GM12874 (cell line): ENCODE data around the gene EXT2.

Source experiments
- TF ChIP-seq, protein P1 (sequence below): IDR thresholded peaks from 2 replicates; pipeline ENCODE4 v1.5.1; 2011; ENCODE audit warnings: low read depth, mild to moderate bottlenecking, control low read depth, low read length, moderate library complexity; ENCODE audit not compliant: insufficient read depth

EXT2 gene

DNA sequence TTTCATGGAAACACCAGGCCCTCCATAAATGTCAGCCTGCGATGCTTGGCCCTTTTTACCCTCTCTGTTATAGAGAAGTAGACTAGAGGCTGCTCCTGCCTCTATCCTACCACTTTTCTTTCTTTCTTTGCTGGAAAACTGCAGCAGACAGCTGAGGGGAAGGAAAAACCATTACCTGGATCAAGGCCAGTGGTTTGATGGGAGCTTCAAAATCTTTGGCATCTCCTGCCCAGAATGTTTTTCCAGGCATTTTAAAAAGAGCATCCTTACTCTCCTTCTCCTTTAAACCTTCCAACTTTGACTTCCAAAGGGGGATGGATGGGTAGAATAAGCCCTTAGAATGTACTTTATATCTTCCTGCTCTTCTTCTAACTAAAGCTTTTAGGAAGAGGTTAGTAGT lies 44.9 kb downstream of the EXT2 start:
- TF ChIP-seq, protein P1, sequence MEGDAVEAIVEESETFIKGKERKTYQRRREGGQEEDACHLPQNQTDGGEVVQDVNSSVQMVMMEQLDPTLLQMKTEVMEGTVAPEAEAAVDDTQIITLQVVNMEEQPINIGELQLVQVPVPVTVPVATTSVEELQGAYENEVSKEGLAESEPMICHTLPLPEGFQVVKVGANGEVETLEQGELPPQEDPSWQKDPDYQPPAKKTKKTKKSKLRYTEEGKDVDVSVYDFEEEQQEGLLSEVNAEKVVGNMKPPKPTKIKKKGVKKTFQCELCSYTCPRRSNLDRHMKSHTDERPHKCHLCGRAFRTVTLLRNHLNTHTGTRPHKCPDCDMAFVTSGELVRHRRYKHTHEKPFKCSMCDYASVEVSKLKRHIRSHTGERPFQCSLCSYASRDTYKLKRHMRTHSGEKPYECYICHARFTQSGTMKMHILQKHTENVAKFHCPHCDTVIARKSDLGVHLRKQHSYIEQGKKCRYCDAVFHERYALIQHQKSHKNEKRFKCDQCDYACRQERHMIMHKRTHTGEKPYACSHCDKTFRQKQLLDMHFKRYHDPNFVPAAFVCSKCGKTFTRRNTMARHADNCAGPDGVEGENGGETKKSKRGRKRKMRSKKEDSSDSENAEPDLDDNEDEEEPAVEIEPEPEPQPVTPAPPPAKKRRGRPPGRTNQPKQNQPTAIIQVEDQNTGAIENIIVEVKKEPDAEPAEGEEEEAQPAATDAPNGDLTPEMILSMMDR = no peak

DNA sequence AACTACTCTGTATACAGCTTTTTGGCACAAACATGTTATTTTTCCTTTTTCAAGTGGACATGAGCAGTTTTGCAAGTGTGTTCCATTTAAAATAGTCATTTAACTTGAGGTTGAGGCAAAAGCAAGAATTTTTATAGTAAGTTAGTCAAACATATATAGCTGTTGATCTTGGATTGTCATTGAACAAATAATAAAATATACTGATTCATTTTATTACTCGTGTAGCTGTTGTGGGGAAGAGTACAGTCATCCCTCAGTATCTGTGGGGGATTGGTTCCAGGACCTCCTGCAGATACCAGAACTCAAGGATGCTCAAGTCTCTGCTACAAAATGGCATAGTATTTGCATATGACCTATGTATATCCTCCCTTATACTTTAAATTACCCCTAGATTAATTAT lies 45.3 kb downstream of the EXT2 start:
- TF ChIP-seq, protein P1 = no peak

DNA sequence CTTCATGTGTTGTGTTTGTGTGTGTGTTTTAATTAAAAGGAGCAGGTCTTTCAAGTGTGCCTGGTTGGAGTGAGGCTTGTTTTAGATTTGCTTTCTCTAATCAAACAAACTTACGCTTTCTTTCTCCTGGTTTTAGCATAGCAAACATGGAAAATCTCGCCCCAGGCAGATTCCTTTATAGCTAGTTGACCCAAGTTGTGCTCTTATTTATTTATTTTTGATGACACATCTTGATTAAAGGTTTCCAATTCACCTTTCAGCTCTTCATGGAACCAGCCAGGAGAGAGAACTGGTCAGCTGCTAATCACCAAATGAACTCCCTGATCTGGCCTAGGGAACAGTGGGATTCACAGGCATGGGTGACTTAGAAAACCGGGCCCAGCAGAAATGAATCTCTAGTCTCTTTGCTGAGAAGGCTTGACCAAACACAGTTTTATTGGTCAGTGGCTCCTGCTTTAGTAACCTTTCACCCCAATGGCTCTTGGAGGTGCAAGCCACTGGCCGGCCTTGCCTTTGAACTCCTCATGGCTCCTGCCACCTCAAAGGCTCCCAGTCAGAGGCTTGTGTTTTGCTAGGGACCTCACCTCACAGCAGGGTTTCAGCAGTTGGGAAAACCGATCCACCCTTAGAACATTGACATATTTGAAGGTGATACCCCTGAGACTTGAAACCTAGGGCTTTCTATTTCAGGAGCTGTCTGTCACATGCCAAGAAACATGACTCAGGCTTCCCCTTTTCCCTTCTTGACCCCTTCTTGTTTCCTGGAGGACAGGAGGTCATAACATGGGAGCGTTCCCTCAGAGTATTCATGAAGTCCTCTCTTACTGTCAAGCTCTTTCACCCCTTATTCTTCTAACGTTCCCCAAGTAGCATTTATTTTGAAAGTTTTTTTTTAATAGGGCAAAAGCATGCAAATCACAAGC lies 48.8 kb downstream of the EXT2 start:
- TF ChIP-seq, protein P1 = no peak

DNA sequence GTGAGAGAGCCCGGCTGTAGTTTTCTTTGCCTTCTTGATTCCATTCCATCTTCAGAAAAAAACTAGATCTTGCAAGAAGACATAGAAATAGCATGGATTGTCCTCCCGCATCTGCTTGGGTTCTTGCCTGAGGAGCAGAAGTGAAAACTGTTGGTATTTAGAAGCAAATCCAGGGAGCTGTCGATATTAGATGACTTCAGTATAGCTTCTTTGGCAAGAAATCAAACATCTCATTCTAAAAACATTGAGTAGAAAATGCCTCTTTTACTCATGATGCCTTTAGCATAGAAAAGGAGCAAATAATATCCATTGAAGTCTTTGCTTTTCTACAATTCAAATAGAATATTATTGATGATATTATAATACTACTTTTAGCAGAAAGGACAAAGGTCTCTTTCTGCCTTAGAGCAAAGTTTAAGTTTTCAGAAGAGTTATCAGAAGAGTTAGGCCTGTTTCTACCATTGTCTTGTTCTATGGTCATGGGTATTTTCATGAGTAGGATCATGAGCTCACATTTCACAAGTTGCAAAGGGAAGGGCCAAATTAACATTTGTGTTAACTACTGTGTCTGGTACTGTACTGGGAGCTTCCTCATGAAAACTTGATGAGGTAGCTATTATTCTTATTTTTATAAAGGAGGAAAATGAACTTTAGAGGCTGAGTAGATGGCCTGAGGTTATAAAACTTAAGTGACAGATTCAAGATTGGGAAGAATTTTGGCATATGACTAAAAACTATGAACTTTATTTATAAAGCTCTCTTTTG lies 49.7 kb downstream of the EXT2 start:
- TF ChIP-seq, protein P1 = no peak

DNA sequence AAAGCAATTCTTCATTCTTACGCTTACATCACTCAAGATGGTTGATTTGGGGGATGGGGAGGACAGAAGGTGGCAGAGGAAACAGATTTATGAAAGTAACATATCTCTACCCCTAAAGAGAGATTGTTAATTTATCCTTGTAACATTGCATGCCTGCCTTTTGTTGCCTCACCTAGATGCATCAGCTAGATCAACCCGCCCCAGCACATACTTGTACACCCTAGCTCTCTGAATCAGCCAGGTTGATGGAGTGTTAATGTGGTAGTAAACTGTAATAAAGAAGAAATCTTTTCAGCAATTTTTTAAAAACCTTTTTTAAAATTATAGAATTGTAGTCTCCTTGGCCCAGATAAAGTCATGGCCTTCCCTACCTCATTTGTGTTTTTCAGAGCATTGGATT lies 51.5 kb downstream of the EXT2 start:
- TF ChIP-seq, protein P1 = no peak

DNA sequence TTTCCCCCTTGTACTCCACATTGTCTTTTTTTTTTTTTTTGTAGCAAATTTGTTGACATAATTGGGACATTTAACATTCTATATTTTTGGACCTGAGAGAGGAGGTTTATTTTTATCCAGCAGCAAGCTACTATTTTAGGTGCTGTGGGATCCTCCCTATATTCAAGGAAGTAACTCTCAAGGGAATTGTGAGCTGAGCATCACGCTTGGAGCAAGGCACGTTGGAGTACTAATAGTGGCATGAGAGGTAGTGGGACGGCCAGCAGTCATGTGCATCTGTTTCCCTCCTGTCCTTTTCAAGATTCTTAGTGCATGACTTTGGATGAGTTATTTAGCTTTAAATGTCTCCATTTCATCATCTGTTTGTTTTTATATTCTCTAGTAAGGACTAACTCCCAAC lies 52.3 kb downstream of the EXT2 start:
- TF ChIP-seq, protein P1 = no peak

DNA sequence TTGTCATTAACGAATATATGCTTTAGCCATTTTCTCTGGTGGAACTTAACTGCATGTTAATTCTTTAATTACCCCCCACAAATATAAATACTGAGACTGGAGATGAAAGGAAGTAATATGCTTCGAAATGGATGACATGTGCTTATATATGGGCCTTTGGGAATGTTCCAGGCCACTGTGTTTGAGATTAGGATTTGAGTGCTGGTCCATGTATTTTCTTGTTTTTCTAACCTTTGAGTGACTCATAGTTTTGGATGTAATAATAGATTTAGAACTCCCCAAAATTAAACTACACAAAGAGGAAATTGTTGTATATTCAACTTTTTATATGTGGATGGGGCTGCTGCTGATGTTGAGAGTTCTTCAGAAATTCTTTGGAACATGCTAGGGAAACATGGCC lies 54.2 kb downstream of the EXT2 start:
- TF ChIP-seq, protein P1 = no peak
